GM15510 (cell line): ENCODE results near the gene SREBF2.

ENCODE experiments used
- POLR2A ChIP-seq: IDR thresholded peaks from 3 replicates; pipeline ENCODE4 v1.6.1; 2011; ENCODE audit warnings: borderline replicate concordance; ENCODE audit not compliant: insufficient read length; ENCODE audit errors: extremely low read depth

Gene SREBF2

DNA sequence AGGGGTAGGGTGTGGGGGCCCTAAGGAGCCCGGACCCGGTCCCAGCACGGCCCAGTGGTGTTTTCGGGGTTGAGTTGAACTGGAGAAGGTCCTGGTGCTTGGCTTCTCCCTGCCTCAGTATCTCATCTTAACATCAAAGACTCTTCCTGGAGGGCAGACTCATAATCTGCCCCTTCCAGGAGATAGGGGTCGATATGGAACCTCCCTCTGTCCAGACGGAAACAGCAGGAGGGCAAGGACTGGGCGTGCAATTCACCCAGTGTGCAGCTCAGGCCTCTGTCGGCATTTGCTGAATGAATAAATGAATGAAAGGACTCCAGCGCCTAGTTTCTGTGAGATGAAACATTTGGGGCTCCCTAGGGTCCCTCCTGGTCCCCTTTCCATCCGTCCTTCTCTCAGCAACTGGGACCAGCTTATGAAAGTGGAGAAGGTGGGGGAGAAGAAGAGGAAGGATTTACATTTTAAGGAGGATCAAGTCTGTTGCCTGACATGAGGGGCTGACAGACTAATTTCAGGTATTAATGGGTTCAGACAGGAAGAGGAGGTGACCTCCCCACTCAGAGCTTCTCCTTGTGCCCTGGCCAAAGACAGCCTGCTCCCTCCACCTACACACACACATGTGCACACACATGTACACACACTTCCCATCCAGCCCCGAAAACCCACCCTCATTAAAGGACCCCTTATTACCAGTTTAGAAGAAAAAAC is 83.0 kb downstream of the SREBF2 start:
- TF ChIP-seq POLR2A, result no peak

DNA sequence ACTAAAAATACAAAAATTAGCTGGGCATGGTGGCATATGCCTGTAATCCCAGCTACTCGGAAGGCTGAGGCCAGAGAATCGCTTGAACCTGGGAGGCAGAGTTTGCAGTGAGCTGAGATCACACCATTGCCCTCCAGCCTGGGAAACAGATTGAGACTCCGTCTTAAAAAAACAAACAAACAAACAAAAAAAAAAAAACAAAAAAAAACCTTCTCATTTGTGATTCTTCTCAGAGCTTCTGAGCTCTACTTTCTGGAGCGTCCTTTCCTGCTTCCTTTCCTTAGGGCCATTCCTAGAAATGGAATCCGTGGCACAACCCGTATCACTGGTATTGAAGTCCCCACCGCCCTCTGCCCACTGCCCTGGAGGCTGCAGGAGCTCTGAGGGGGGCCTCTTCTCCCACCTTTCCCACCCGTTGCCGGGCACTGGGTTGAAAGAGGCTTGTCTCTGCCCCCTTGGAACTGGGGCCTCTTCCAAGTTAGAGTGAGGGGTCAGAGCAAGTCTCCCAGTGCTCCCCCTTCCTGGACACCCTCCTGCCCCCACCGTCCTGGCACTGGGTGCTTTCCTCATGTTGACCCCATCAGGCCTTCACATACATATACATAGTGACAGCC is 83.9 kb downstream of the SREBF2 start:
- no peak for TF ChIP-seq POLR2A

DNA sequence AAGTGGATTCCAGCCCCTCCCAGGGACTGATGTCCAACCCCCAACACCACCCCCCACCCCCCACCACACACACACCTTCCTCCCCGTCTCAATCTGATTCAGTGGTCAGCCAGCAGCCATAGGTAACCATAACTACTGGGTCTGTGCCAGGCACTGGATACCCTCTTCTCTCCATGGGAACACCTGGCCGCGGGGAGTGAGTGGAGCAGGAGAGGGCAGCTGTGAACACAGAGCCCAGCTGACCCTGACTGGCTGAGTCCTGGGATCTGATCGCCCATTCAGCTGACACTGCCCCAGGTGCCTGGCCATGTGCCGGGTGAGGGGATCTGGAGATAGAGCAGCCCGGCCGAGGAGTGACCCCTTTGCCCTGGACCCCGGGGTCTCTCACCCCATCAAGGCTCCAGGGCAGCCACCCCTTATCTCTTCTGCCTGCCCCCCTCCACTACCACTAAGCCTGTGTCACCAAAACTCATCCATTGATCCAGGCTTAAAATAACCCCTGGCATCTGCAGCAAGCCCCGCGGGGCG is 84.5 kb downstream of the SREBF2 start:
- no peak for TF ChIP-seq POLR2A

DNA sequence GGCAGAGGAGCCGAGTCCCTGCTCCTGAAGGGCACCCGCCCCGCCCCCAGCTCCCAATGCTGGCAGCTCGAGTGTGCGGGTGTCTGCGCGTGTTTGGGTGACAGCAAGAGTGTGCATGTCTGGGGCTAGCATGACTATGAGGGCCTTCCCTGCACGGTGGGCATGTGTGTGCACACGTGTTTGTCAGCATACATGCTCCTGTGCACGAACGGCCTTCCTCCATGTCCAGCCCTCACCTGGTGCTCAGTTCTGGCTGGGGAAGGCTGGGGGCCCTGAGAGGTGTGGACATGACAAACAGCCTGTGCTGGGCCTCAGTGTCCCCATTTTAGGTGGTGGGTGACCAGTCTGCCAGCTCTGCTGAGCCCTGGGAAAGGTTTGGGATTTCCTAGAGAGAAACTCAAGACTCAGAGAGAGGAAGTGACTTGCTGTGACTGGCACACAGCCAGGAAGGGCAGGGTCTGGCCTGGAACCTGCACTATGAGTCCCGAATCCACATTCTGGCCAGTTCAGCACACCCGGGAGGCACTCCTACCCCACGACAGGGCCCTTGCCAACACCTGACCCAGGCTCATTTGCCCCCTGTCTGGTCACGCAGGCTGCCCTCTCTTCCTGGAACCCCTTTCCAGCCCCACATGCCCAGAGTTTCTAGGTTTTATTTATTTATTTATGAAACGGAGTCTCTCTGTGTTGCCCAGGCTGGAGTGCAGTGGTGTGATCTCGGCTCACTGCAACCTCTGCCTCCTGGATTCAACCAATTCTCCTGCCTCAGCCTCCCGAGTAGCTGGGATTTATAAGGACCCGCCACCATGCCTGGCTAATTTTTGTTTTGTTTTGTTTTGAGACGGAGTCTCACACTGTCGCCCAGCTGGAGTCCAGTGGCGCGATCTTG is 85.2 kb downstream of the SREBF2 start:
- peak; percentile 40 for TF ChIP-seq POLR2A

DNA sequence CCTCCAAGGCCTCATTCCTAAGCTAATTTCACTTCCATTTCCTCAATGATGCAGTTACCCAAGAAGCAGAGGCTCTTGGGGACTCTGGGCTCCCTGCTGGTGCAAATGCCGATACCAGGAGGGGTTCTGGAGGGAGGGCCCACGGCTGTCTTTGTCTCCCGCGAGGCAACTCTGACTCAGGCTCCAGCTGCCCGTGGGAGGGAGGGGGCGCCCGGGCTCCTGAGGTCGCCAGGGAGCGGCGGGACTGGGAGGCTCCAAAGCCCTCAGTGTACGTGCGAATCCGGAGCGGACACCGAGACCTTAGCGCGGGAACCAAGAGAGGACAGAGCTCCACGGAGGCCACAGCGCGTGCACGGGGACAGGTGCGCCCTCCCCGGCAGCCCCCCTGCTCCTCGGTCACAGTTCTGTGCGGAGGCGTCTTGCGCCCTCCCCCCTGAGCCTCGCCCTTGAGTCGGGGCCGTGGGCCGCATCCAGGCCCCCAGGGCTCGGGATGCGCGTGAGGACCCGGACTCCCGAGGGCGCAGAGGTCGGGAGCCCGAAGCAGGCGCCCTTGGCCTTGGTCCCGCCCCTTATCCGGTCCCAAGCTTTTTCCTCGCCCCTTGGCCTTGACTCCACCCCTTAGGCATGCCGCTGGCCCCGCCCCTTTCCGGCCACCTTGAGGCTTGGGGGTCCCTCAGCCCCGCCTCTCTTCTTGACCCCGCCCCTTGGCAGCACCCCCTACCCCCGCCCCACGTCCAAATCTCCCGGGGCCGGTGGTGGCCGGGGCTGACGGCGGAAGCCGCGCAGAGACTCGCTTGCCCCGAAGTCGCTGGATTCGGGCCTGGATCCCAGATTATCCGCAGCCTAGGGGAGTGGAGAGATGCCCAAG is 86.7 kb downstream of the SREBF2 start:
- TF ChIP-seq POLR2A, result peak; percentile 75

DNA sequence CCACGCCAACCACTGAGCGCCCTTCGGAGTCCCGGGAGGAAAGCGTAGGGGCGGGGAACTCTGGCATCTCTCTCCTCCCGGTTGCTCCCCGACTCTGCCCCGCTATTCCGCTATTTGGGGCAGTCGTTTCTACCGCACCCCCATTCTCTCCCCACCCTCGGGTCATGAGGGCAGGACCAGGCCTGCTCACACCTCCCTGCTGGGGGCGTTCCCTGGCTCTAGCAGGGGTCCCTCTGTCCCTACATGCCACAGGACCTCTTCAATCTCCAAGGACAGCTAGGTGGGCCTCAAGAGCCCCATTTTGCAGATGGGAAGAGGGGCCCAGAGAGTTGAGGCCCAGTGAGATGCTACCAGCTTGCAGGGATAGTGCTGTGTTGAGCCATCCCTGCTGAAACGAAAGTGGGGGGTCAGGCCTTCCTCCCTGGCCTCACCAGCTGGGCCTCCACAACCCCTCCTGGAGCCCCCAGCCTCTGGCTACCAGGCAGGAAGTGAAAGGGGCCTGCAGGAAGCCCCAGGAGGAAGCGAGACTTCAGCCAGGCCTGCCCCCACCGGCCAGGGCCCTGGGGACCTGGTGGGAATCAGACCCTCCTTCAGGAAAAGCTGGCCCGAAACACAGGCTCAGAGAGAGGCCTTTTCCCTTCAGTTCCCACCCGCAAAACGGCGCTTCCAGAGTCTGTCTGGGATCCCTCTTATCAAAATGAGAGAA is 87.5 kb downstream of the SREBF2 start:
- TF ChIP-seq POLR2A, result peak; percentile 47

DNA sequence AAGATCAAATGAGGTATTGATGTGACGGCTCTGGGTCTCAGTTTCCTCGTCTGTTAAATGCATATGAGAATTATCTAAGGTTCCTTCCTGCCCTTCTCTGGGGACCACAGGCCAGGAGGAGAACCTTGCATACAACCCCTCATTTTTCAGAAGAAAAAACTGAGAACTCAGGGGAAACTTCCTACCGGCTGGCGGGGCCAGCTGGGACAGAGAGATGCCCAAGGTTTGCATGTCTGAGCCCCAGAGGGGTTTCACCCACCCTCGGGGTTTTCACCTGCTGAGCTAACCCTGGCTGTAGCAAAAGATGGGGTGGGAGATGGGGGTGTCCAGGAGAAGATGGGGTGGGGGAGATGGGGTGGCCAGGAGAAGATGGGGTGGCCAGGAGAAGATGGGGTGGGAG is 89.4 kb downstream of the SREBF2 start:
- TF ChIP-seq POLR2A, result no peak

DNA sequence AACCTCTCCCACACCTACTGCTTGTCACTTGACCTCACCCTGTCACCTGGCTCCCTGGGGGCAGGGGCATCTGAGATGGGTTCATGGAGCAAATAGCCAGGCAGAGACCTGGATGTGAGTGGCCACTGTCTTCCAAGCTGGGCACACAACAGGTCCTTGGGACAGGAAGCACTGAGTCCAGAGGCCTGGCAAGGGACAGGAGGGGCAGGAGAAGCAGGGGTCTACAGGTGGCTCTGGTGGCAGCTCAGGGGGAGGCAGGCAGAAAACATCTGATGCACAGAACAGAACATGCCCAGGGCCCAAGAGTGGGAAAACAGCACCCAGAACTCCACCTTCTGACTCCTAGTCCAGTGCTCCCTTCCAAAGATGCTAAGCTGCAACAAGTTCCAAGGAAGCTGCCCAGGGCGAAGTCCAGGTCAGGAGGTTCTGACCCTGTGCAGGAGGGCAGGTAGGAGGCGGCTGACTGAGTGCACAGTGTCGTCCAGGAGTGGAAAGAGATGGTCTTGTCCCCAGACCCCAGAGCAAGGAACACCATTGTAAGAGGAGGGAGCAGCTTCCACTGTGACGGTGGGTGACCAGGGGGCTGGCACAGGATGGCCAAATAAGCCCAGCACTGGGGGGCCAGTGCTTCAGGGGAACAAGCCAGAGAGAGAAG is 90.2 kb downstream of the SREBF2 start:
- TF ChIP-seq POLR2A, result no peak

DNA sequence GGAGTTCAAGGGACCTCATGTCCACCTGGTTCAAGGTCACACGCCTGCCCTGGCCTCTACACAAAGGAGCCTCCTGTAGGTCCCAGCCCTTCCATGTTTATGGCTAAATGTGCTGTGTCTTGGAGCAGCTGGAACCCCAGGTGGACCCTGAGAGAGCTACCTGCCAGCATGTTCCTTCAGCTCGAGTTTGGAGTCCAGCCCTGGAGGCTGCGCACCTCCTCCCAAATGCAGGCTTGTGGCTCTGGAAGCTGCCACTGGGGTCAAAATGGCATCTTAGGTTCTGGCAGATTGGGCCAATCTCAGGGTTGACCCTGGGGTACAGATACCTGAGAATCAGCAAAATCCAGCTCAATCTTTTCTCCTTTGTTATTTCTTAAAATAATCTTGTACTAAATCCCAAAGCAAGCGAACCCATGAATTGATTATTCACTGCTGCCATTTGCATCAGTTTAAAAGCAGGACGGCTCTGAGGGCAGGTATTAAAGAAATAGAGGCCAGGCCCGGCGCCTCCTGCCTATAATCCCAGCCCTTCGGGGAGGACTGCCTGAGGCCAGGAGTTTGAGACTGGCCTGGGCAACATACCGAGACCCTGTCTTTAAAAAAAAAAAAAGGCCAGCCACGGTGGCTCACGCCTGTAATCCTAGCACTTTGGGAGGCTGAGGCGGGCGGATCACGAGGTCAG is 90.8 kb downstream of the SREBF2 start:
- peak; percentile 2 for TF ChIP-seq POLR2A

DNA sequence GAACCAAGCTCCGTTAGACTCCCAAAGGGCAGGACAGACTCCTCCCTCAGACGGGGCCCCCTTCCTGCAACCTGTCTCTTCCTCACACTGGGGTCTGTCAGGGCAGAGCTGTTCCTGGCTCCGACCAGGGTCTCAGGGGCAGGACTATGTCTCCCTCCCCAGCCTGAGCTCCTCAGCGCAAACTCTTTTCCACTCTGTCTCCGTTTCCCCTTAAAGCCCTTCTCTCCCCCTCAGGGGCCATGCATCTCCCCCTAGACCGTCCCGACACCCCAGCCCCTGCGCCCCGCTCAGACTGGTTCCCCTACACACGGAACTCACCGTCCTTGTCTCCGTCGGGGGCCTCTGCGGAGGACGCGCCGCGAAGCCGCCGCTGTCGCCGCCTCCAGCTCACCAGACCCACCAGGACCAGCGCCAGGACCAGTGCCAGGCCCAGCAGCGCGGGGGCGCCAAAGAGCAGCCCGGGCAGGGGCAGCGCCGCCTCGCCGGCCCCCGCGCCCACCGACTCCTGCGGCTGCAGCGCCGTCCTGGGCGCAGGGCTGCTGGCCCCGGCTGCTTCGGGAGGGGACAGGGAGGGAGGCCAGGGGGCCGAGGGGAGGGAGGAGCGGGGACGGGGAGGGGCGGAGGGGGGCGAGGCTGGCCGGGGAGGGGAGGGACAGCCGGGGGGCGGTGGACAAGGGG is 93.0 kb downstream of the SREBF2 start:
- TF ChIP-seq POLR2A, result peak; percentile 41

DNA sequence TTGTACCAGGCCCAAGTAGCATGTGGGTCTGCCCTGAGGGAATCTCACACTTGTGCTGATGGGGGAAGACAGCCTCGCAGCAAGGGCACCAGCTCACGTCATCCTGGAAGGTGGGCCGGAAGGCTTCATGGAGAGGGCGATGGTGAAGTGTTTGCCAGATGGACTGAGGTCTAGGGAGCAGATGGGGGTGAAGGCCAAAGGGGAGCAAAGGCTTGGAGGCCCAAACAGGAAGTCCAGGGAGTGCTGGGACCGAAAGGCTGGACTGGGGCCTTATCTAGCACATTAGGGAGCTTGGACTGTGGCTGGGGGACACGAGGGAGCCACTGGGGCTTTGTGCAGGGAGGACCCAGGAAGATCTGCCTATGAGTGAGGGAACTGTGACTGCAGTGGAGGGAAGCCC is 94.9 kb downstream of the SREBF2 start:
- no peak for TF ChIP-seq POLR2A

DNA sequence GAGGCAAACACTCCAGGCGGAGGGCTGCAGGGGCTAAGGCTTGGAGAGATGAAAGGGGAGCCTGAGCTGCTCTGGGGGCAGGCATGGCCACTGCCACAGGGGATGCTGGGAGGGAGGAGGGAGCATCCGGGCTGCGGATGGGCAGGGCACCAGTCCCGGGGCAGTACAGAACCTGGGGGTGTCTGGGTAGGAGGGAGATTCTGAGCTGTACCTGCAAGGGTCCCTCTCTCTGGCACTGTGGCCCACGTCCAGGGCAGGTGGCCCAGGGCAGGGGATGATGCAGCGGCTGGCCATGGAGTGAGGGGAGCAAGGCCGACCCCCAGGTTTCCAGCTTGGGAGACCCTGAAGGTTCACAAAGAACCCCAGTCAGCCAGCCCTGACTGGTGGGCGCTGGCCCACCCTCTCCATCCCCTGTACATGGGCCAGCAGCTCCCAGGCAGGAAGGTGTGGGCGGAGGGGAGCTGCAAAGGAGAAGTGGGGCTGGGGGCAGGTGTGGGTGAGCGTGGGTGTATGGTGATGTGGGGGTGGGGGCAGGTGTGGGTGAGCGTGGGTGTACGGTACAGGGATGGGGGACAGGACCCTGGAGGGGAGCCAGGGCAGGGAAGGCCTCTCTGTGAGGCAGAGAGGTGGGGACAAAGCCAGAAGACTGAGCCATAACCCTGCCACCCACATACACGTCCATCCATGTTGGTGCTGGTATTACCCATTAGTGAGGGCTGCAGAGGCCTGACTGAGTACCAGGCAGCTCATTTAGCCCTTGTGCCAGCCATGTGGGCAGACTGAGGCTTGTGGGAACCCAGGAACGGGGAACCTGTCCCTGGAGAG is 95.9 kb downstream of the SREBF2 start:
- no peak for TF ChIP-seq POLR2A

DNA sequence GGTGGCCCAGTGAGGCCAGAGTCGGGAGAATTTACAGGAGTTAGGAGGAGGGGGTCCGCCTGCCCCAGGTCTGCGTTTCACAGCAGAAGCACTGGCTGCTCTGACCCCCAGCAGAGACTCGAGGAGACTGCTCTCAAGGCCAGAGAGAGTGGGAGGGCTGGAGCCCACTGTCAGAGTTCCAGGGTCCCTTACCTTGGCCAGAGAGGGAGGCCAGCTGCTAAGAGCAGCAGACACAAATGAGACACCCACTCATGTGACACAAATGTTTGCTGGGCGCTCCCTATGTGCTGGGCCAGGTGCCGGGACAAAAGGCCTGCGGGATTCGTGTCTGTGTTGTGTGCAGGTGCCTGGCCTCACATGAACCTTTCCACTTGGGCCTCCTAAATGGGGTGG is 96.5 kb downstream of the SREBF2 start:
- TF ChIP-seq POLR2A, result no peak
